HG02763 (cell line): Measurements from ENCODE around the gene PIGH.
"Not testable (repeated sequence)": the region's sequence is repeated elsewhere in the genome, so short reads cannot be mapped to it uniquely, and the experiment has no call there.

Source experiments
- ATAC-seq: cut with Tn5 transposase; IDR thresholded peaks from one replicate; pipeline ENCODE4 v1.9.1; 2021; ENCODE audit warnings: mild to moderate bottlenecking, moderate library complexity; ENCODE audit not compliant: unreplicated experiment

Gene PIGH, protein sequence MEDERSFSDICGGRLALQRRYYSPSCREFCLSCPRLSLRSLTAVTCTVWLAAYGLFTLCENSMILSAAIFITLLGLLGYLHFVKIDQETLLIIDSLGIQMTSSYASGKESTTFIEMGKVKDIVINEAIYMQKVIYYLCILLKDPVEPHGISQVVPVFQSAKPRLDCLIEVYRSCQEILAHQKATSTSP

DNA sequence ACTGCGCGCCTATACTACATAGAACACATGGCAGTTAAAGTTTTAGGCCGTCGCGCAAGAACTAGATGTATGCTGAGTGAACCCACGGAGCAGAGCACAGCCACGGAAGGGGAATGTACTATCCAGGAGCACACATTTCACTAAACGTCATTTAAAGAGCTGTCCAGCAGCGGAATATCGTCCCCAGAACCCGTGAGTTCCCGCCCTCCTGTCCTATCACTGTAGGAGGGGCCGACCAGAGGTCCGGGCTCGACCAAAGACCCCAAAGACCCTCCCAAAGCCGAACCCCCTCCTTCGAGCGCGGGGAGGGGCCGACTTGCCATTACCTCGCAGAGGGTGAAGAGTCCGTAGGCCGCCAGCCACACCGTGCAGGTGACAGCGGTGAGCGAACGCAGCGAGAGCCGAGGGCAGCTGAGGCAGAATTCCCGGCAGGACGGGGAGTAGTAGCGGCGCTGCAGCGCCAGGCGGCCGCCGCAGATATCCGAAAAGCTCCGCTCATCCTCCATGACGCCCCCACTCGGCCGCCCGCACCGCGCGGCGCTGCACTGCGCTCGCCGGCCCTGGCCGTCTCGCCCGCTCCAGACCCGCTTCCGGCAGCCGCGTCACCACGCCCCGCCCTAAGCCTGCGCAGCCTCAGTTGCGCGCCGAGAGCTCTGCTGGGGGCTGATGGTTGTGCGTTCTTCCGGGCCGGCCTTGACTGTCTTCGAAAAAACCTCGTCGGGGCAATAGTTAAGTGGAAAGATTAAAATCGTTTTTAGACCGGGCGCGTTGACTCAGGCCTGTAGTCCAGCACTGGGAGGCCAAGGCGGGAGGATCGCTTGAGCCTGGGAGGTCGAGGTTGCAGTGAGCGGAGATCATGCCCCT, at the start of gene PIGH:
Gene PIGH, minus strand, starts transcription at position 571 of the 864 bp plus-strand sequence. Its CDS starts 65 bp downstream, at position 506.
- ATAC-seq: peak; percentile 88

GRCh38 chr14:67646131-67646530, 46.1 kb upstream of the PIGH start:
- no peak for ATAC-seq

GRCh38 chr14:67645414-67645813, 45.3 kb upstream of the PIGH start:
- ATAC-seq: no peak

DNA sequence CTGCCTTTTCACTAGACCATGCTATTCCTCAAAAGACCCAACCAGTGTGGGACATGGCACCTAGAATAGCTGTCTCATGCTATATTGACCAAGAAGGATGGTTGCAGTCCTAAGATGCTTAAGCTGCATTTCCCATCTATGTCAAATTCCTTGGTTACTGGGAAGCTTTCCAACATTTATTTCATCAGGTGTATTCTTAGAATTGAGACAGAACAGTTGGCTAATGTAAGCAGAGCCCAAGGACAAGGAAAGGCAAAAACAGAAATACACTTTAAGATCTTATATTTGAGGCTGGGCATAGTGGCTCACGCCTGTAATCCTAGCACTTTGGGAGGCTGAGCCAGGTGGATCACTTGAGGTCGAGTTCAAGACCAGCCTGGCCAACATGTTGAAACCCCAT, 44.4 kb upstream of the PIGH start:
- no peak for ATAC-seq

- ATAC-seq: no peak
Measured at GRCh38 chr14:67643713-67644112, 43.6 kb upstream of the PIGH start.

GRCh38 chr14:67641902-67642749, 42.1 kb upstream of the PIGH start:
- no peak for ATAC-seq

GRCh38 chr14:67641480-67641879, 41.4 kb upstream of the PIGH start:
- ATAC-seq: no peak

GRCh38 chr14:67638642-67639041, 38.6 kb upstream of the PIGH start:
- no peak for ATAC-seq

- no peak for ATAC-seq
Measured at GRCh38 chr14:67636361-67636919, 36.4 kb upstream of the PIGH start.

- ATAC-seq: no peak
Measured at GRCh38 chr14:67633451-67634147, 33.5 kb upstream of the PIGH start.

- no peak for ATAC-seq
Measured at GRCh38 chr14:67630938-67631337, 30.9 kb upstream of the PIGH start.

GRCh38 chr14:67630186-67630585, 30.1 kb upstream of the PIGH start:
- no peak for ATAC-seq

DNA sequence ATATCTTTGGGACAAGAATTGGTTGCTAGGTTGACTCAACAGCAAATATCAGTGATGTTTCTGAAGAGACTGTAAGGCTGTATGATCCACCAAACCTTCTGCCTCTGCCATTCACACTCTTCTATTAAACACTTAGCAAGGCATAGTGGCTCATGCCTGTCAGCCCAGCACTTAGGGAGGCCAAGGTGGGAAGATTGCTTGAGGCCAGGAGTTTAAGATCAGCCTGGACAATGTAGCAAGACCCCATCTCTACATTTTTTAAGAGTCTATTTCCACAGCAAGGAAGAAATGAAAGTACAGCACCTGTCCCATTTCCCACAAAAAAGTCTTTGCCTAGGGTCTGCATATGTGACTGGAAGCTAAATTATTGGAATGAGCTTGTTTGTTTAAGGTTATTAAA, 27.5 kb upstream of the PIGH start:
- no peak for ATAC-seq

DNA sequence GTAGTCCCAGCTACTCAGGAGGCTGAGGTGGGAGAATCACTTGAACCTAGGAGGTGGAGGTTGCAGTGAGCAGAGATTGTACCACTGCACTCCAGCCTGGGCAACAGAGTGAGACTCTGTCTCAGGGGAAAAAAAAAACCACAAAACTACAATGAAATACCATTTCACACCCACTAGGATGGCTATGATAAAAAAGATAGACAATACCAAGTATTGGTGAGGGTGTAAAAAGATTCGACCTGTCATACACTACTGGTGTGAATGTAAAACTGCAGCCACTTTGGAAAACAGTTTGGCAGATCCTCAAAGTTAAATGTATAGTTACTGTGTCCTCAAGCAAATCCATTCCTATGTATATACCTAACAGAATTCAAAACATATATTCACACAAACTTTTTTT, 26.1 kb upstream of the PIGH start:
- ATAC-seq: not testable (repeated sequence)

- no peak for ATAC-seq
Measured at GRCh38 chr14:67623114-67623513, 23.0 kb upstream of the PIGH start.

GRCh38 chr14:67622675-67623074, 22.6 kb upstream of the PIGH start:
- ATAC-seq: no peak

GRCh38 chr14:67620217-67620785, 20.2 kb upstream of the PIGH start:
- ATAC-seq: no peak

- ATAC-seq: peak; percentile 94
Measured at GRCh38 chr14:67619446-67620216, 19.6 kb upstream of the PIGH start, which contains the start of gene ARG2. ARG2 (plus strand) TSS chr14:67619920; CDS start chr14:67619978, 58 bp downstream.

GRCh38 chr14:67618617-67619063, 18.6 kb upstream of the PIGH start:
- ATAC-seq: no peak
